SU-DHL-6 (cell line): ENCODE data around the gene AGBL2.

Source experiments
- H2AFZ ChIP-seq: fragments of 200-600 bp; sonication (generic); 2 replicates; pipeline ENCODE4 v1.6.1; 2014; ENCODE audit warnings: low read depth, mild to moderate bottlenecking, moderate library complexity, mixed read lengths, antibody characterized with exemption, low read length; ENCODE audit not compliant: severe bottlenecking
- H3F3A ChIP-seq: fragments of 200-600 bp; shearing (Covaris generic); 2 replicates; pipeline ENCODE4 v1.6.0; 2016; ENCODE audit warnings: antibody characterized with exemption, mild to moderate bottlenecking; ENCODE audit not compliant: insufficient read depth
- H3K27ac ChIP-seq: fragments of 200-600 bp; sonication (generic); 2 replicates; pipeline ENCODE4 v1.5.1; 2016; ENCODE audit warnings: low read depth, mild to moderate bottlenecking, low read length, moderate library complexity, mixed read lengths
- H3K27me3 ChIP-seq: fragments of 200-600 bp; sonication (generic), shearing (Covaris generic); 2 replicates; pipeline ENCODE4 v1.6.0; 2014; ENCODE audit warnings: mild to moderate bottlenecking, low read length
- H3K36me3 ChIP-seq: fragments of 200-600 bp; sonication (generic); 2 replicates; pipeline ENCODE4 v1.6.1; 2014; ENCODE audit warnings: mild to moderate bottlenecking, low read length, mixed read lengths
- H3K4me2 ChIP-seq: fragments of 300-600, 200-600 bp; shearing (Covaris generic), sonication (generic); 2 replicates; pipeline ENCODE4 v1.6.0; 2014; ENCODE audit warnings: low read length, low read depth, mild to moderate bottlenecking; ENCODE audit not compliant: poor library complexity, severe bottlenecking
- H3K4me3 ChIP-seq: fragments of 200-600 bp; sonication (generic); 2 replicates; pipeline ENCODE4 v1.5.1; 2014; ENCODE audit warnings: antibody characterized with exemption, low read length, mild to moderate bottlenecking, mixed read lengths; ENCODE audit not compliant: insufficient read depth, poor library complexity, severe bottlenecking
- H3K79me2 ChIP-seq: fragments of 200-600 bp; sonication (generic); 2 replicates; pipeline ENCODE4 v1.6.1; 2014; ENCODE audit warnings: mild to moderate bottlenecking, low read length, moderate library complexity; ENCODE audit not compliant: insufficient read depth
- H3K9ac ChIP-seq: fragments of 200-600 bp; sonication (generic); 2 replicates; pipeline ENCODE4 v1.7.0; 2014; ENCODE audit warnings: mild to moderate bottlenecking, low read length
- H3K9me2 ChIP-seq: fragments of 200-600 bp; sonication (generic); replicated peaks from 2 replicates; pipeline ENCODE4 v1.6.1; 2014; ENCODE audit warnings: low read length; ENCODE audit not compliant: insufficient read depth
- H3K9me3 ChIP-seq: fragments of 200-600 bp; sonication (generic); 2 replicates; pipeline ENCODE4 v1.6.1; 2014; ENCODE audit warnings: low read length, mixed read lengths; ENCODE audit not compliant: insufficient read depth
- H4K20me1 ChIP-seq: fragments of 200-600 bp; sonication (generic); 2 replicates; pipeline ENCODE4 v1.6.1; 2014; ENCODE audit warnings: low read depth, mild to moderate bottlenecking, antibody characterized with exemption, low read length, moderate library complexity, mixed read lengths
- CTCF ChIP-seq: fragments of 200-600 bp; sonication (generic); IDR thresholded peaks from one replicate; pipeline ENCODE4 v1.5.1; 2017; ENCODE audit warnings: antibody characterized with exemption, mild to moderate bottlenecking, low read length, moderate library complexity; ENCODE audit not compliant: insufficient read depth, poor library complexity, severe bottlenecking
- EZH2phosphoT487 ChIP-seq: fragments of 200-600 bp; sonication (generic), shearing (Covaris generic); conservative IDR thresholded peaks from 2 replicates; pipeline ENCODE4 v1.6.1; 2018; ENCODE audit warnings: mild to moderate bottlenecking, antibody characterized with exemption, low read length, moderate library complexity, mixed read lengths

Gene AGBL2

GRCh38 chr11:47620836-47621378 lies 94.3 kb downstream of the AGBL2 start:
- H3F3A ChIP-seq = no peaks in the 10 kb centered on the region; the same call in none of the 2 replicates
- TF ChIP-seq CTCF (no peak), EZH2phosphoT487 (no peak)
- H2AFZ ChIP-seq = no peak overlapping the region
- no peak overlapping the region for H3K27ac ChIP-seq
- no peaks in the 10 kb centered on the region for H3K9me3 ChIP-seq
- H3K9ac ChIP-seq = no peak overlapping the region
- H3K36me3 ChIP-seq = peaks cover 31% of the 10 kb centered on the region
- H4K20me1 ChIP-seq = no peaks in the 10 kb centered on the region
- H3K4me2 ChIP-seq = no peak overlapping the region
- H3K27me3 ChIP-seq = no peaks in the 10 kb centered on the region
- H3K9me2 ChIP-seq = no peaks in the 10 kb centered on the region
- no peaks in the 10 kb centered on the region for H3K79me2 ChIP-seq
- no peak overlapping the region for H3K4me3 ChIP-seq

GRCh38 chr11:47617417-47617809 lies 97.8 kb downstream of the AGBL2 start:
- Histone ChIP-seq H4K20me1 (no peaks in the 10 kb centered on the region), H3K36me3 (peaks cover 18% of the 10 kb centered on the region), H3K4me2 (no peak overlapping the region), H3K4me3 (no peak overlapping the region), H3K9me3 (no peaks in the 10 kb centered on the region), H3K27me3 (no peaks in the 10 kb centered on the region), H2AFZ (no peak overlapping the region), H3K27ac (no peak overlapping the region), H3K9ac (no peak overlapping the region), H3K9me2 (no peaks in the 10 kb centered on the region), H3K79me2 (no peaks in the 10 kb centered on the region), H3F3A (no peaks in the 10 kb centered on the region; the same call in none of the 2 replicates)
- TF ChIP-seq EZH2phosphoT487 (no peak), CTCF (no peak)

GRCh38 chr11:47616726-47617416 lies 98.3 kb downstream of the AGBL2 start:
- Histone ChIP-seq H3K9me3 (no peaks in the 10 kb centered on the region), H3K9me2 (no peaks in the 10 kb centered on the region), H3K27me3 (no peaks in the 10 kb centered on the region), H3K27ac (no peak overlapping the region), H3K36me3 (peaks cover 13% of the 10 kb centered on the region), H4K20me1 (no peaks in the 10 kb centered on the region), H3K9ac (no peak overlapping the region), H3K4me3 (no peak overlapping the region), H3K4me2 (no peak overlapping the region), H3K79me2 (no peaks in the 10 kb centered on the region), H2AFZ (no peak overlapping the region), H3F3A (no peaks in the 10 kb centered on the region; the same call in none of the 2 replicates)
- no peak for TF ChIP-seq EZH2phosphoT487
- peak; percentile 34 for TF ChIP-seq CTCF
